ENCODE data around the gene GPT2.

The GPT2 gene

GRCh38 chr16:46908540-46909372 is 24.6 kb downstream of the GPT2 start:
- Histone ChIP-seq H3K27ac (replicated peaks) (no peak overlapping the region), H3K4me3 (replicated peaks; ENCODE audit: insufficient read depth, low read length) (no peak overlapping the region), H3K27me3 (ENCODE audit: insufficient read depth, poor library complexity, severe bottlenecking) (no peaks in the 10 kb centered on the region)
- DNase-seq (ENCODE audit: low read depth in 1 of 2, low spot score in 1 of 2), result peak in 1 of 2 experiments; percentile 58
- TF ChIP-seq GABPA (IDR thresholded peaks at IDR 0.05; ENCODE audit: low read depth) (no peak), CTCF (IDR thresholded peaks at IDR 0.05; ENCODE audit: insufficient read depth, low read length) (peak; percentile 29)

- no peak for DNase-seq (ENCODE audit: low read depth in 1 of 2, low spot score in 1 of 2)
- Histone ChIP-seq H3K27ac (replicated peaks) (no peak overlapping the region), H3K4me3 (replicated peaks; ENCODE audit: insufficient read depth, low read length) (no peak overlapping the region)
Observed at GRCh38 chr16:46911038-46911437, 26.9 kb downstream of the GPT2 start.

GRCh38 chr16:46911650-46912049 is 27.5 kb downstream of the GPT2 start:
- TF ChIP-seq GABPA (IDR thresholded peaks at IDR 0.05; ENCODE audit: low read depth), result no peak
- no peak for TF ChIP-seq POLR2AphosphoS5 (IDR thresholded peaks at IDR 0.05; ENCODE audit: low read depth)
- TF ChIP-seq CTCF (IDR thresholded peaks at IDR 0.05; ENCODE audit: insufficient read depth, low read length), result no peak
- TF ChIP-seq SPI1 (IDR thresholded peaks at IDR 0.05; ENCODE audit: borderline replicate concordance, low read depth), result no peak
- TF ChIP-seq REST (IDR thresholded peaks at IDR 0.05; ENCODE audit: insufficient replicate concordance, low read depth), result no peak
- DNase-seq (ENCODE audit: low read depth in 1 of 2, low spot score in 1 of 2), result no peak
- no peaks in the 10 kb centered on the region for H3K27me3 ChIP-seq (ENCODE audit: insufficient read depth, poor library complexity, severe bottlenecking)
- H3K27ac ChIP-seq (replicated peaks), result no peak overlapping the region
- no peak overlapping the region for H3K4me3 ChIP-seq (replicated peaks; ENCODE audit: insufficient read depth, low read length)

More at GRCh38 chr16:46911038-46911437, 26.9 kb downstream of the GPT2 start:
- no peaks in the 10 kb centered on the region for H3K27me3 ChIP-seq (ENCODE audit: insufficient read depth, poor library complexity, severe bottlenecking)
- no peak for TF ChIP-seq GABPA (IDR thresholded peaks at IDR 0.05; ENCODE audit: low read depth)
- no peak for TF ChIP-seq REST (IDR thresholded peaks at IDR 0.05; ENCODE audit: insufficient replicate concordance, low read depth)
- TF ChIP-seq SPI1 (IDR thresholded peaks at IDR 0.05; ENCODE audit: borderline replicate concordance, low read depth), result no peak
- no peak for TF ChIP-seq CTCF (IDR thresholded peaks at IDR 0.05; ENCODE audit: insufficient read depth, low read length)
- no peak for TF ChIP-seq POLR2AphosphoS5 (IDR thresholded peaks at IDR 0.05; ENCODE audit: low read depth)
